ENCODE data around the gene SOBP.

DNA sequence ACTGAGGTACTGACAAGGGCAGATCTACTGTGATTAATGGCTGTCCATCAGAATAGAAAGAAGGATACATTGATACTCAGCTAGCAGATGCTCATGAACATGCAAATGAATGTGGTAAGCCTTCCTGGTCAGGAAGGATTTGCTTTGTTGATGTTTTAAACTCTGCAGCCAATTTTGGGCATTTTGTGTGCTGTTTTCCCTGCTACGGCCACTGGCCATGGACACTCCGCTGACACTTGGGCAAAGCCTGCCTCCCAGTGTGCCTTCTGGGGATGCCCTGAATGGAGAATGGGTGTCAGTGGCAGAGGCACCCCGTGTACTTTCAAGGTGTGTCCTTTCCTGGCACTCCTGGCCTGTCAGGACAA is 113.1 kb downstream of the SOBP start:
- TF ChIP-seq ZNF274 (IDR thresholded peaks at IDR 0.05; ENCODE audit: low read depth, low read length) (no peak), YY1 (IDR thresholded peaks at IDR 0.05; ENCODE audit: insufficient read depth, insufficient read length) (no peak)
